T-helper 1 cell treated with Interleukin-12 subunit alpha and Interleukin-12 subunit beta and Interleukin-4 antibody, amounts not matched to agents 30 μg/mL and 1 μg/mL, for 36 hours (primary cell): ENCODE results near the gene LRRC53.

Source experiments
- H3K27ac Mint-ChIP-seq: one replicate; pipeline ENCODE4 v1.8.0; 2021; ENCODE audit warnings: mild to moderate bottlenecking, mixed read lengths
- H3K27me3 Mint-ChIP-seq: one replicate; pipeline ENCODE4 v1.8.0; 2021; ENCODE audit warnings: low read depth, mixed read lengths
- H3K36me3 Mint-ChIP-seq: one replicate; pipeline ENCODE4 v1.8.0; 2021; ENCODE audit warnings: low read depth, mixed read lengths
- H3K4me1 Mint-ChIP-seq: one replicate; pipeline ENCODE4 v1.8.0; 2021; ENCODE audit warnings: low read depth, mixed read lengths
- H3K4me3 Mint-ChIP-seq: one replicate; pipeline ENCODE4 v1.8.0; 2021; ENCODE audit warnings: mild to moderate bottlenecking, moderate library complexity, mixed read lengths
- H3K9me3 Mint-ChIP-seq: one replicate; pipeline ENCODE4 v1.8.0; 2021; ENCODE audit warnings: mixed read lengths

The LRRC53 gene

DNA sequence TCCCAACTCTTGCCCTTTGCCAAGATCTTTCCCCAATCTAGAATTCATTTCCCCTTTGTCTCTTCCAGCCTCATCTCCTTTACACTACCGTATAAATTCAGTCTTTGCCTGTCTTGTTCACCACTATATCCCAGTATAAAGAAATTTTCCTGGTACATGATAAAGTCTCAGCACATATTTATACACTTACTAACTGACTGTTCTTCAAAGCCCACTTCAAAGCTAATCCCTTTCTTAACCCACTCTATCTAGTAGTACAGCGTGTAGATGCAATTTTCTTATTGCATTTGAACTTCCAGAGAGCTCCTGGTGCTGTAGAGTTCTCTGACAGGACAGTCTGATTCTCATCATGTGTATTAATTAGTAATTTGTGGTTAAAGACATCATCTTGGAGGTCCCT lies 78.1 kb downstream of the LRRC53 start:
- Mint-ChIP-seq H3K27me3 (no peaks in the 10 kb centered on the region), H3K9me3 (no peaks in the 10 kb centered on the region), H3K36me3 (no peaks in the 10 kb centered on the region), H3K4me1 (no peaks in the 10 kb centered on the region), H3K4me3 (no peak overlapping the region), H3K27ac (no peak overlapping the region)

DNA sequence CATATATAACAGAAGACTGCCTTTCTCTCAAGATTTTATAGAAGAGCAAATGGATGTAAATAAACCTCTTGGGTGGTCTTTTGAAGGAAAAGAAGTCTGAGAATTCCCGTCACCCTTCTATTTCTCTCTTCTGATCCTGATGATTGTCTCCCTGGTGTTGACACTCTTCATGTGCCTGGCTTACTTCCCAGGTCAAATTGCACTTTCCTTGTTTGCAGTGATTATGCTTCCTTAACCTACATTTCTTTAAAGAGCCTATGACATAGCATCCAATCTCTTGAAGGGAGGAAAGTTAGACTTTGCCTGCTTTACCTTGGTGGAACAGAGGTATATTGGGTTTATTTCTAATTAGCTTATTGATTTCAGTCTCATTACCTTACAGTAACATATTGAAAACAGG lies 80.1 kb downstream of the LRRC53 start:
- Mint-ChIP-seq H3K9me3 (no peaks in the 10 kb centered on the region), H3K27ac (no peak overlapping the region), H3K36me3 (no peaks in the 10 kb centered on the region), H3K4me3 (no peak overlapping the region), H3K27me3 (no peaks in the 10 kb centered on the region), H3K4me1 (no peaks in the 10 kb centered on the region)

DNA sequence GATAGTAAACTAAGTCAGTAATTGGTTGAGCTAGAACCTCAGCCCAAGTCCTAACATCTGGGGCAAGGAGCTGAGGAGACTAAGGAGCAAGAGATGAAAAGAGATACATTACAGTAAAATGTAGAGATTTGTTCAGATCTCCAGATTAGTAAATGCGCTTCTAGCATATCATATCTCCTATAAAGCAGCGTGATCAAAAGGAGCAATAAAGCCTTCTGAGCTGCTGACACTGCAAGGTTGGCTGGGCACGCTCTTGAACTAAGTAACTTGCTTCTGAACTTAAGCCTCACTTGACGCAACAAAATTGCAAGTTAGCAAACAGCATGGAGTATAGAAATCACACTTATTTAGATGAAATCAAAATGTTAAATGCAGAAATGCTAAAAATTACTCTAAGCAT lies 80.9 kb downstream of the LRRC53 start:
- H3K4me1 Mint-ChIP-seq, result no peaks in the 10 kb centered on the region
- H3K4me3 Mint-ChIP-seq, result no peak overlapping the region
- no peaks in the 10 kb centered on the region for H3K9me3 Mint-ChIP-seq
- H3K27ac Mint-ChIP-seq, result no peak overlapping the region
- H3K36me3 Mint-ChIP-seq, result no peaks in the 10 kb centered on the region
- H3K27me3 Mint-ChIP-seq, result no peaks in the 10 kb centered on the region

DNA sequence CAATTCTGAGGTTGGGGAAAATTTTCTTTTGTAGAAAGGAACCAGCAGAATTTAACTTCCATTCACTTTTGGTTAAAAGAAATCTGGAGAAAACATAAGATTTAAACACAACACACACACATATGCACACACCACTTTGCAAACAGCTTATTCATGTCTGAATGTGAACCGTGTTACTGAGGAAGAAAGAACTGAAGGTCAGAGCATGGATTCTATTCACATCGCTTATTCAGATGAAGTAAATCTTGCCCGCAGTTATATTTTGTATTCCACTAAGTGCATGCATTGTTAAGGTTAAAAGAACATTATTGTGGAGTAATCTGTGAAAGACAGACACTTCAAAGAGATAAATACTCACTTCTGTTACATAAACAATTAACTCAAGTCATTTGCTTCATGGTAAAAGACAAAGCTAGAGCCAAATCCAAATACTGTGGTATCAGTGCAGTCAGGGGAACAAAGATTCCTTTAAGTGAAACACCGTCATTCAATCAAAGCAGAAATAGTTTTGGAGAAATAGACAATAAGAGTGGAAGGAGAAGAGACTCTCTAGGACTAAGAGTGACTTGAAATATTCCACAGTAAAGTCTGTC lies 82.0 kb downstream of the LRRC53 start:
- no peaks in the 10 kb centered on the region for H3K27me3 Mint-ChIP-seq
- H3K27ac Mint-ChIP-seq, result no peak overlapping the region
- no peaks in the 10 kb centered on the region for H3K4me1 Mint-ChIP-seq
- no peak overlapping the region for H3K4me3 Mint-ChIP-seq
- no peaks in the 10 kb centered on the region for H3K36me3 Mint-ChIP-seq
- no peaks in the 10 kb centered on the region for H3K9me3 Mint-ChIP-seq

DNA sequence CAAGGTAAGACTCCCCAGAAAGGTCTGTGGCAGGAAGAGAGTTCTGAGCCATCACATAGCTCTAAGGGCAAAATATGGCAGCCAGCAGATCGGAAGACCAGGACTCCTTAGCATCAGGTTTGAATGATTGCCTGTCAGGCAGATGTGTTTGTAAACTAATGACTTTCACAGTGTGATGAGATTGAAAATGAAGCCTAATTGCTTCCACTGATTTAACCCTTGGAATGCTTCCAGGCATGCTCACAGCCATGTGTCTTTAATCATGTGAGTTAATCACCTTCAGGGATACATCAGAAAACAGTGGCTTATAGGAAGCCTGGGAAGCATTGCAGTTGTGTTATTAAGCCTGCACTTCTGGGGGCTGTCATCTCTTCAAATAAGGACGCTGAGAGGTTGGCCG lies 82.8 kb downstream of the LRRC53 start:
- Mint-ChIP-seq H3K36me3 (no peaks in the 10 kb centered on the region), H3K4me1 (no peaks in the 10 kb centered on the region), H3K27ac (no peak overlapping the region), H3K9me3 (no peaks in the 10 kb centered on the region), H3K27me3 (no peaks in the 10 kb centered on the region), H3K4me3 (no peak overlapping the region)

DNA sequence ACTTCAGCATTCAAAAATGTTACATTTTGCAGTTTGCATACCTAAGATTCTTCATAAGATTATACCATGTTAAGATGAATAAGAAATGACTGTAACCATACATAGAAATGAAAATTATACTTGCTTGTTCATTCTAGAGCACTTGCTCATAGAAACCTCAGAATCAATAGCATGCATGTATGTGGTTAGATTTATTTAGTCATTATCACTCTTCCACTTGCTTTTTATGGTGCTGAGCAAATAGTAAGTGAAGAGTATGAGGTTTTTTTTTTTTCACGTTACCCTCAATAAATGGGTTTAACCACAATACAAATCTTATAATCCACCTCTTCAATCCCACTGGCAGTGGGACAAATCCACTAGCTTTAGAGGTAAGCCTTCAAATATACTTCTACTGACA lies 84.7 kb downstream of the LRRC53 start:
- no peaks in the 10 kb centered on the region for H3K9me3 Mint-ChIP-seq

DNA sequence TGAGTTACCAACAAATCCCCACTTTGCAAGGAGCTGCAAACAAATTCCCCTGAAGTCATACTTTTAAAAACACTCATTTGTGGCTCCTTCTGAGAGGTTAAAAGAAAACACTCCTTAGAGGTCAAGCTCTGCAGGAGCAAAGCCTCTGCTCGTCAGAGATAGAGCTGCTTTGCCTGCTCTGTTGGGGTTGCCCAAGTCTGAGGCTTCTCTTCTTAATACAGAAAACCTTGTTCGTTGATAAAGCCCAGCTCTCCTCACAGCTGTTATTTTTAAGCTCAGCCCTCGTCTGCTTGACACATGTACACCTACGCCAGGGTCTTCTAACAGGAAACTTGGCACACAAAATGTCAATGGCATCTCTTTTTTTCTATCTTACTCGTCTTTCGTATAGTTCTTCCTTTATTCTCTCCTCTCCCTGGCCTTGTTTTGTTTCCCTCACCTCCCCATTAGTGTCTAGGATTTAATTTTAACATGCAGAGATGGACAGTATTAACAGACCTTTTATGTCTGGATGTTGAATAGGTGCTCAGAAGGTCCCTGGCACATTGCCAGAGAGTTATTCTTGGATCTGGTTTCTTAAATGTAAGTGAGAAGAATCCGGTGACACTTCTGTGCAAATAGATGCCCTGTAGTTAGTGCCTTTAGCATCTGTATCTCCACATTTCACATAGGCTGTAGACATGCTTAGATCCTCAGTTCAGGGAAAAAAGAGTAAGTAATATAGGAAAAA lies 86.0 kb downstream of the LRRC53 start:
- H3K36me3 Mint-ChIP-seq, result no peaks in the 10 kb centered on the region
- no peaks in the 10 kb centered on the region for H3K27me3 Mint-ChIP-seq
- no peak overlapping the region for H3K4me3 Mint-ChIP-seq
- H3K9me3 Mint-ChIP-seq, result no peaks in the 10 kb centered on the region
- no peaks in the 10 kb centered on the region for H3K4me1 Mint-ChIP-seq
- H3K27ac Mint-ChIP-seq, result no peak overlapping the region

More for the DNA sequence above, 84.7 kb downstream of the LRRC53 start:
- no peaks in the 10 kb centered on the region for H3K27me3 Mint-ChIP-seq
- no peaks in the 10 kb centered on the region for H3K36me3 Mint-ChIP-seq
- H3K4me1 Mint-ChIP-seq, result no peaks in the 10 kb centered on the region
- no peak overlapping the region for H3K27ac Mint-ChIP-seq
- no peak overlapping the region for H3K4me3 Mint-ChIP-seq

DNA sequence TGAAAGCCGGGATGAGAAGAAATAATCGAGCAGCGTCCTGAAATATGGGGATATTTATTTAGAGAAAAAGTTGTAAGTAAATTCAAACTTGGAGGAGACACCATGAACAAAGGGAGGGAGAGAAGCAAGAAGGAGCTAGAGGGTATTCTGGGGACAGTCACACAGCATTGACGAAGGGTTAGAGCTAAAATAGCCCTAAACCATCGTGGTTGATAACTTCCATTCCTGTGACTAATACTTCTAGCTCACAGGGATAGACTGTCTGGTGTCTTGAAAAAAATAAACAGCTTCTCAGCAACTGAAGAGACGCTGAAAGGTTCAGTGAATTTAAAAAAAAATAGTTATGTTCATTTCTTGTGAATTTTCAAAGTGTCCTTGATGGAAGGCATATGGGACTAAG lies 86.7 kb downstream of the LRRC53 start:
- no peaks in the 10 kb centered on the region for H3K4me1 Mint-ChIP-seq
- H3K36me3 Mint-ChIP-seq, result no peaks in the 10 kb centered on the region
- no peaks in the 10 kb centered on the region for H3K27me3 Mint-ChIP-seq
- no peaks in the 10 kb centered on the region for H3K9me3 Mint-ChIP-seq
- no peak overlapping the region for H3K4me3 Mint-ChIP-seq
- H3K27ac Mint-ChIP-seq, result no peak overlapping the region

DNA sequence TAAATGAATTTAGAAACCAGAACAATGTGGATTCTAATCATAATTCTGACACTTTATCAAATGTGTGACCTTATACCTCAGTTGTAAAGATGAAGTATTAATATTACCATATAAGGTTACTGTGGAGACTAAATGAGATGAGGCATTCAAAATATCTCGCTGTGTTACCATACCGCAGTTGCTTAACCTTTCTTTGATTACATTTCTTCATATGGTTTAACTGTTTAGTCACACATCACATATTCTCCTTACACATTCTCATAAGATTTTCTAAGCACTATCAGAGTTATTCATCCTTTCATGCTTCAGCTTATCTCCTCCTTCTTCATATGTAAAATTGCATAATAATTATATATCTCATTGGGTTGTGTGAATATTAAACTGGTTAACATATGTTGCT lies 88.9 kb downstream of the LRRC53 start:
- H3K9me3 Mint-ChIP-seq, result no peaks in the 10 kb centered on the region
- H3K4me3 Mint-ChIP-seq, result no peak overlapping the region
- no peaks in the 10 kb centered on the region for H3K4me1 Mint-ChIP-seq
- no peaks in the 10 kb centered on the region for H3K27me3 Mint-ChIP-seq
- H3K36me3 Mint-ChIP-seq, result no peaks in the 10 kb centered on the region
- no peak overlapping the region for H3K27ac Mint-ChIP-seq

DNA sequence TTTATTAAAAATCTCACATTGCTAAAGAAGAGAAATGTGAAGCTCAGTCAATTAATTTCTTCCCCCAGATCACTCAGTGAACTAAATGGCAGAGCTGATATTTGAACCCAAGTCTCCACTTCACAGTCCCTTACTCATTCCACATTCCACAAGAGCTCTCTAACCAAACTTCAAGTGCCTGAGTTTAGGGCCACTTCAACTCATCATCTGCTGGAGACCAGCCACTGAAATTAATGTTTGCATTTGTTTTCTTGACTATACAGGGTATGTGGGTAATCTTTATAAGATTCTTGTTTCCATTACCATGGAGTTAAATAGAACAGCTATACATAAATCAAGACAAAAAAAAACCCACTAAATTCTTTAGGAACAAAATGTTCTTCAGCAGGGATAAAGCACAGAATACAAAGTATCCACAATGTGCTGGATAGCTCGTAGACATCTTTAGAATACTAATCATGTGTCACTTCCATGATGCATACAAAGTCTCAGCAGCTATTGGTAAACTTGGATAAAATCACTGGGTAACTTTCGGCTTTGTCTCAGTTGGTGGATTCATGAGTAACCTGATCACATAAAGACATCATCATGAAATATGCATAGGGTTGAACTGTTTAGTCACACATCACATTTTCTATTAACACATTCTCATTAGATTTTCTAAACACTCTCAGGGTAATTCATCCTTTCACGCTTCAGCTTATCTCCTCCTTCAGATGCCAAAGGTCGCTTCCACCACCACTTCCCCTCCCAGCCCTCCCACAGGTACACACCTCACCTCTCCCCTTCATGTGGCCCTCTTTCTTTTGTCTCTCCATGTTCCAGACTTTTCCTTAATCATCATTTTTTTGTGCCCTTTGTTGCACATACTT lies 89.8 kb downstream of the LRRC53 start:
- H3K4me1 Mint-ChIP-seq, result no peaks in the 10 kb centered on the region
- no peak overlapping the region for H3K27ac Mint-ChIP-seq
- no peak overlapping the region for H3K4me3 Mint-ChIP-seq
- no peaks in the 10 kb centered on the region for H3K9me3 Mint-ChIP-seq
- no peaks in the 10 kb centered on the region for H3K27me3 Mint-ChIP-seq
- H3K36me3 Mint-ChIP-seq, result no peaks in the 10 kb centered on the region

DNA sequence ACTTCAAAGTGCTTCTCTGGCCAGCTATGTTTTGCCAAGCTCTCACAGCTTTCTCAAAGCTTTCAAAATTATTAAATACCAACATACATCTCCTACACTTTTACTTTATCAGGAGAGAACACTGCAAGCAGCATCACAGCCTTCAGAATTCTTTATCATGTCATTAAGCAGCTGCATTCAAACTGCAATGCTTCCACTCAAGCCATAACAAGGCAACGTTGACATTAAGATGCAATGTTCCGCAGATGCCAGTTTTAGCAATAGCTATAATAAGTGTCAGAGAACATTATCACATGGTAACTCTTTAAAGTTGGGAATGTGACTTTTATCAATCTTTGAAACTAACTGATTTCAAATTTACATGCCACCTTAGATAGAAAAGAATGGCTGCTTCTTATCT lies 91.9 kb downstream of the LRRC53 start:
- Mint-ChIP-seq H3K27me3 (no peaks in the 10 kb centered on the region), H3K36me3 (no peaks in the 10 kb centered on the region), H3K4me1 (no peaks in the 10 kb centered on the region), H3K4me3 (no peak overlapping the region), H3K27ac (no peak overlapping the region), H3K9me3 (no peaks in the 10 kb centered on the region)
